CD4-positive, alpha-beta T cell treated with Interleukin-21 for 1 hour (primary cell): Measurements from ENCODE around the gene COL28A1.
"Not testable (repeated sequence)": the region's sequence is repeated elsewhere in the genome, so short reads cannot be mapped to it uniquely, and the experiment has no call there.

Experiments
- DNase-seq: peaks from one replicate; pipeline ENCODE4 v3.0.0-alpha.2; 2020

COL28A1 gene

DNA sequence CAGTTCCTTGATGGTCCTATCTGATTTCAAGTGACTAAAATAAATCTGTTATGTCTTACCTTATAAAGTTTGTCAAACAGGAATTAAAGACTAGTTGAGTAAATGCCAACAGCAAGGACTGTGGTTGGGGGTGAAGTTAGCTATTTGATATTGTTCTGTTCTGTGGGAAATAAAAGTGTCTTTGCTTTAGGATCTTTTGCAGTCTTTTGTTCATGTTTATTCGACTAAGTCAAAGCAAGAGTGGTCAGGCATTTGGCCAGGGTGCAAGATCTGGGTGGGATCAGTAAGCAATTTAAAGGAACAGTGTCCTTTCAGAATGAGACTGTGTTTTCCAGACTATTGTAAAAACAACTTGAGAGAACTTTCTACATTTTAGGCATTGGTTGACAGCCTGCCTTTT, at the start of gene COL28A1:
TSS of gene COL28A1 (minus strand) at position 183 of the 400 bp plus-strand sequence. CDS start 2,998 bp downstream, outside the sequence.
- no peak for DNase-seq

- no peak for DNase-seq
Observed at GRCh38 chr7:7584653-7585052, 49.0 kb upstream of the COL28A1 start.

DNA sequence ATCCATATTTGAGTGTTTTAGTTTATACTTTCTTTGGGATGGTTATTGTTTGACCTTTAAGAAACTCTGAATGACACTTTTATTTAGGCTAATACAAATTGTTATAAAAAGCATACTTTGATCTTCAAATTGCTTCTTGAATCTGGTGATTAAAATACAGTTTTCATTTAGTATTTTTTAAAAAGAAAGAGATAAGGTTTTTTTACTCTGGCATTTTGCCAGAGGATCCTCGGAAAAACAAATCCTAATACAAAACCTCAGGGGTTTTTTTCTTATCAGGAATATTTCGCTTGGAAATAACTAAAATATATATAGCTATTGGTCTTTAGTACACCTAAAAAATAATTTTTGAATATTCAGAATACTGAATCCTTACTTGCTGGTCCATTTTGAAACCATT, 48.1 kb upstream of the COL28A1 start:
- no peak for DNase-seq

DNA sequence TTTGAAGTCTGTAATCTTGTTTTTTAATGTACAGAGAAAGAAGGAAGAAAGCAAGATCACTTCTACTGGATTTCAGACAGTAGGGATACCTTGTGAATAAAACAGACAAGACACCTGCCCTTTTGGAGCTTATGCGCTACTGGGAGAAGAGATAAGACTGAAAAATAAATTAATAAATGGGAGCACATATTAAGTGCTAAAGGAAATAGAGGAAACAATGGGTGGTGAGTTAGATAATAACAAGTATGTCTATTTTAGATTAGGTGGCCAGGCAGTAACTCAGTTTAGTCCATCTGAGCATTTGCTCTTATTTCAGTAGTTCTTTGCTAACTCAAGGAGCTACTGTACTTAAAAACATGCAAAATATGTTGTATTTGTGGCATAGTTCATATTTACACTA, 46.9 kb upstream of the COL28A1 start:
- no peak for DNase-seq

- DNase-seq: no peak
Observed at GRCh38 chr7:7581531-7582179, 46.0 kb upstream of the COL28A1 start.

DNA sequence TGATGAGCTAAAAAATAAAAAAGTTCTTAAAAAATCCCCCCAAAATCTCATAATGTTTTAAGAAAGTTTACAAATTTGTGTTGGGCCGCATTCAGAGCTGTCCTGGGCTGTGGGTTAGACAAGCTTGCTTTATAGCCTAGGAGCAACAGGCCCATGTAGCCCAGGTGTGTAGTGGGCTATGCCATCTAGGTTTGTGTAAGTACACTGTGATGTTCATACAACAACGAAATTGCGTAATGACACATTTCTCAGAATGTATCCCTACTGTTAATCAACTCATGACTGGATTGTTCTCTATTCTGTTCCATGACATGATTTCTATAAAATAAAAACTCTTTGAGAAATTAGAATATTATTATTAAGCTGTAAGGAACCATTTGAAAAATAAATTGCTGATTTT, 44.0 kb upstream of the COL28A1 start:
- no peak for DNase-seq

GRCh38 chr7:7577888-7578287, 42.2 kb upstream of the COL28A1 start:
- DNase-seq: no peak

DNA sequence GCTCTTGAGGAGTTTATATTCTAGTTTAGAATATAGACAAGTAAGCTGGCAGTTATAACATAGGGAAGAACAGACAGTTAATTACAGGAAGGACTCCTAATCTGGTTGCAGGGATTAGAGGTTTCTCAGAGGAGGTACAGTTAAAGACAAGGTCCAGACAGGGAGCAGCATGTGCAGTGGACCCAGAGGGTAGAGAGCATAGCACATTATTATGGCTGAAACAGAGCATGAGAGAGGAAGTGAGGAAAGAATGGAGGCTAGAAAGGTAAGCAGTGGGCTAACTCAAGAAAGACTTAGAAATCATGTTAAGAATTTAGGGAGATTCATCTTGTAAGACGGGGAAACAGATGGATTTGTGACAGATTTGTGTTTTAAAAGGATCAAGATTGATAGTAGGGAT, 40.7 kb upstream of the COL28A1 start:
- no peak for DNase-seq

DNA sequence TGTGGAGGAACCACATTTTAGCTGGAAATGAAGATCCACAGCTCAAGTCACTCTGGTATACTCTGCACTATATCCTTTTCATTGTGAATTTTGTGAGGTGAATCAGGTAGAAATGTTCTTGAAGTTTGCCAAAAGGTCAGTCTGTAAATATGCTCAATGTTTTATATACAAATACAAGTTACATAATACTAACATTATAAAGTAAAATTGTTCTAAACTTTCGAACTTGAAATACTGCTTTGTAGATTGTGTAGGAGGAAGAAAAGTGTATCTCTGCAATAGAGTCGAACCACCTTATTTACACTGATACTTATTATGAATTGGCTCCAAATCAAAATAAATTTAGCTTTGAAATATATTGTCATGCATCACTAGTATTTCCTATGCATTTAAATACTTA, 38.0 kb upstream of the COL28A1 start:
- no peak for DNase-seq

DNA sequence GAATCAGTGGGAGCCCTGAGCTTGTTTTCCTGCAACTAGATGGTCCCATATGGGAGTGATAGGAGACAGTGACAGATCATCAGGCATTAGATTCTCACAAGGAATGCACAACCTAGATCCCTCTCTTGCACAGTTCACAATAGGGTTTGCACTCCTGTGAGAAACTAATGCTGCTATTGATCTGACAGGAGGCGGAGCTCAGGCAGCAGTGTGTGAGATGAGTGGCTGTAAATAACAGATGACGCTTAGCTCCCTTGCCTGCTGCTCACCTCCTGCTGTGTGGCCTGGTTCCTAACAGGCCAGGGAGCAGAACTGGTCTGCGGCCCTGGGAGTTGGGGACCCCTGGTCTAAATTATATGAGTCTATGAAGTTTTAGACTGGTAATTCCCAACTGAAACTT, 34.9 kb upstream of the COL28A1 start:
- DNase-seq: no peak

GRCh38 chr7:7569615-7570014, 33.9 kb upstream of the COL28A1 start:
- DNase-seq: no peak

DNA sequence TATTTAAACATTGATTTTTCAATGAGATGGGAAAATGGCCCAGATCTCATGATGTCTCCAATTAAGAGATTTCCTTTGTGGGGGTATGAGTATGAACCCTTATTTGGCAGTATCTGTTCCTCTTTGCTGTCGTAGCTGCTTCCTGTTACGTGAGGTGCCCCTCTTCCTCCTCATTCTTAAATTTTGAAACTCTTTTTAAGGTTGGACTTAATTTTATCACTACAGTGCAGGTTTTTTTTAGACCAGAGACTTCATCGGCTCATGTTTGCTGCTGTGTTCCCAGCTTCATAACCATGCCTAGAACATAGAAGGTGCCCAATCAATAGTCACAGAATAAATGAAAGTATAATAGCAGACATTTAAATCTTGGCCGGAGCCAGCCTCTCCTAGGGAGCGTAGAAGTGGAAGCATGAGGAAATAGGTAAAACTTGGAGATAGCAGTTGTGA, 33.4 kb upstream of the COL28A1 start:
- DNase-seq: peak; percentile 53

- DNase-seq: no peak
Observed at GRCh38 chr7:7568553-7568952, 32.9 kb upstream of the COL28A1 start.

DNA sequence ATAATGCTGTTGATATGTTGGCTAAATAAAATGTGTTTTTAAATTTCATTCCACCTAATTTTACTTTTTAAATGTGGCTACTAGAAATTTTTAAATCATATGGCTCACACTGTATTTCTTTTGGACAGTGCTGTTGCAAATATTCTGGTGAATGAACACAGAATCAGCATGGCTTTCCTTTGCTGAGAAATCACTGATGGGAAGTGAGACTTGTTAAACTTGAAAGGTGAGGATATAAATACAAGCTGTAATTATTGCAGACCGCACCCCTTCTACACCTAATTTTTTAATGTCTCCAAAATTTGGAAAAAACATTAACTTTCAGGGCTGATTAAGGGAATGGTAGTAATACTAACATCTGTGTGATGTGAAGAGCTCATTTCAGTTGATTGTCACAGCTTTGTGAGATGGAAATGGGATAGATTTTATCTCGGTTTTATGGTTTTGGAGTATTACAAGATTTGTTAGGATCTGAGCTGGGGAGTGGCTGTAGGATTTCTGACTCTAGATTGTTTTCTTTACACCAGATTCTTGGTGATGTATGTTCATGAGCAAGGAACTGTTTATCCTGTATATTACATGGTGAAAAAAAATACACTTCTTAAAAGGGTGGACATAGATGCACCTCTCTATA, 32.3 kb upstream of the COL28A1 start:
- peak; percentile 17 for DNase-seq

DNA sequence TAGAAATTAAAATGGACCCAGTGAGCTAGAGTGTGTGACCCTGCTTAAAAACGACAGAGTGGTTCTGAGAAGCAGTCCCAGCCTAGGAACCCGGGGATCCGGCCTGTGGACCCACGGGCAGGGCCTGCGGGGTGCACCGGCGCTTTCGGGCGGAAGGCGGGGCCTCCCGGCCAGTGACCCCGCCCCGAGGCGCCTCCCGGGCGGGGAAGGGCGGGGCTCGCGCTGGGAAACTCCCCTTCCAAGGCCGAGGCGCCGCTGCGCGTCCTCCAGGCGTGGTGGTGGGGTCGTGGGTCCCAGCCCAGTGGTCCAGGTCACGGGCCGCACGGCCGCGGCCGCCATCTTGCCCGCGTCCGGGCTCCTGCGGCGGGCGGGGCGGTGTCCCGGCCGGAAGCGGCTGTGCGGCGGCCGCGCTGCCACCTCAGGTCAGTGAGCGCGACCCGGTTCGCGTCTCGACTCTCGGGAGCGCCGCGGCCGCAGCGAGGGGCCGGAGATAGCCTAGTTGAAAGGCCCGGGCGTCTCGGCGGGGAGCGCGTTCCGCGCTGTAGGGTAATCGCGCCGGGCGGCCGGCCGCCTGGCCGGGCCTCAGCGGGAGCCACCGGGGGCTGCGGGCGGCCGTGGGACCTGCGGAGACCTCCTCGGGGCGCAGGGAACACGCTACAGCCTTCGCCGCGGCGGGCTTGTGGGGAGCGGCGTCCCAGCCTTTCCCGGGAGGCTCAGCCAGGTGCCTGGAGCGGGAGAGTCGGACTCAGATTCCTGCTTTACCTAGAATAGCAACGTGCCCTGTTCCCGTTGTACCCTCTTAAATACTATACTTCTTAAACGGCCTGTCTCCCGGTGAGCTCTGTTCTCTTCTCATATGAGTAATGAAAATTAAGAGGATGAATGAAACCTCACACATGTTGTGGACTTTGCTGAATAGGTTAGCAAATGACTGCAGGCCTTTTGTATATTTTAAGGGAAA, 31.3 kb upstream of the COL28A1 start, which contains the start of gene MIOS:
TSS of gene MIOS (plus strand) at position 234 of the 961 bp plus-strand sequence. CDS start 5,592 bp downstream, outside the sequence.
- peak; percentile 87 for DNase-seq

DNA sequence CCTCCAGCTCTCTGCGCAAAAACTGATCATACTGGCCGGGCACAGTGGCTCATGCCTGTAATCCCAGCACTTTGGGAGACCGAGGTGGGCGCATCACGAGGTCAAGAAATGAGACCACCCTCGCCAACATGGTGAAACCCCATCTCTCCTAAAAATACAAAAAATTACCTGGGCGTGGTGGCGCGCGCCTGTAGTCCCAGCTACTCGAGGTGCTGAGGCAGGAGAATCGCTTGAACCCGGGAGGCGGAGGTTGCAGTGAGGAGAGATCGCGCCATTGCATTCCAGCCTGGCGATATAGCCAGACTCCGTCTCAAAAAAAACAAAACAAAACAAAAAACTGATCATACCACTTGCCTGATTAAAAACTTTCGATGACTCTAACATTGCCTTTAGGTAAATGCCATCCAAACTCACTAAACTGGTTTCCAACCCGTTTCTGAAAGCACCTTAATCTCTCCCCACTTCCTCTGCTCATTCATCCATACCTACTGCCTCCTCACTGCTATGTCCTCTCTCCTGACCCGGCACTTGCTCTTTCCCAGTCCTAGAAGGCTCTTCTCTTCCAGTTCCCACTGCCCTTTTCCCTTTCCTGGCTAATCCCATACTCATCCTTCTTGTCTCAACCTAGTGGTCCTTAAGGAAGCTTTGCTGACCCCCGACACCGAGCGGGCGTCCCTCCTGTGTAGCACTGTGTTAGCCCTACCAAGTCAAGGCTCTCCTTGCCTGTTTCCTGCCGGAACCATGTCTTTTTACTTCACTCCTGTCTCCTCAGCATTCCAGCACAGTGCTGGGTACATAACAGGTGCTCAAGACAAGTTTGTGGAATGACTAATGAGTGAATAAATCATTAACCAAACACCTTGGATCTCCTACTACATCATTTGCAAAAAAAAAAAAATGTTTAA, 30.3 kb upstream of the COL28A1 start:
- no peak for DNase-seq

DNA sequence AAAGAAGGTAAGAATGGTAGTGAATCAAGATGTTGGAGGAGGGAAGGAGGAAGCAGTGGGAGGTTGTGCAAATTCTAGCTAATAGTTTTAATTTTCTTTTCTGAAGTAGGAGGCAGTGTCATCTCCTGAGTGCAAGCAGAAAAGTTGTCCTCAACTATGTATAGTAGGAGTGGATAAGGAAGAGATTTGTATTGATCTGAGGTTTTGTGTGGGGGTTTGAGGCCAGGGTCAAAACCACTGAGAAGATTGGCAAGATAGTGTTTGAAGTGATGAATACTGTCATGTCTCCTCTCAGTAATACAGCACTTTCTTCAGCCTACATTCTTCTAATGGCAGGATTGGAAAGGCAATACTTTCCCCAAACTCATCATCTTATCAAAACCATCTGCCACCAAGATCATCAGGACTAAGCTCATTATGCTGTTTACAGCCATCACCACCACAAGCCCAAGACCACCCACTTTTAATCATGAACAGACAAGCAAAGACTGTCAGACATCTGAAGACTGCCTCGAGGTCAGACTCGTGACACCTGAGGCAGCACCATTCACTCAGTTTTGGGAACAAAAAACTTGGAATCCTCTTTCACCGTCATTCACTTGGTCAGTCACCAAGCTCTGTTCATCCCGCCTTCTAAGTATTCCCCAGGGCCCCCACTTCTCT, 29.5 kb upstream of the COL28A1 start:
- DNase-seq: no peak

- DNase-seq: no peak
Observed at GRCh38 chr7:7564323-7564780, 28.7 kb upstream of the COL28A1 start.

DNA sequence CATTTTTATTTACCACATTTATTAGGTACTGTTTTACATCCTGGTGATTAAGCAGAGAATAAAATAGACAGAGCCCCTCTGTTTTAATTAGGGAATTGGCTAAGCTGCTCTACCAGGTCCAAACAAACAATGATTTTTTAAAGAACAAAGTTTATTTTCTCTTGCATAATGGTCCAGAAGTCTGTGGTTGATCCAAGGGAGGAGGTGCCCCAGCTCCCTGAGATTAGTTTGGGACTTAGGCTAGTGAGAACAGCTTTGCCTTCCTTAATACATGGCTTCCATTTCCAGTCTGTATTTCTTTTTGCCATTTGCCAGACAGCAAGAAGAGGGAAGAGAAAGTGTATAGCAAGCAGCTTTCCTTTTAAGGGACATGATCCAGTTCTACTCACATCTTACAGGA, 28.1 kb upstream of the COL28A1 start:
- no peak for DNase-seq

GRCh38 chr7:7563269-7563668, 27.6 kb upstream of the COL28A1 start:
- DNase-seq: no peak

DNA sequence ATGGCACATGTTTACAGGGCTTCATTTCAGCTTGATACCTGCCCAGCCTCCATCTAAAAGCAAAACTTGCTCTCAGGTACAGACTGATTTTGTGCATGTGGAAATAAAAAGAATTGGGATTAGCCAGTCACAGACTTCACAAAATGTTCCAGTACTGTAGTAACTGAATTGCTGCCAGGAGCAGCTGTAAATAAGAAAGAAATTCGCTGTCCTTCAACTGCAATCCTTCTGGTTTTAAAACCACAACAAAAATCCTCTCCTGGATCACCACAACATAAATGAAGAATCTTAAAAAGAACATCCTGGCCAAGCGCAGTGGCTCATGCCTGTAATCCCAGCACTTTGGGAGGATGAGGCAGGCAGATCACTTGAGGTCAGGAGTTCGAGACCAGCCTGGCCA, 27.1 kb upstream of the COL28A1 start:
- DNase-seq: no peak

DNA sequence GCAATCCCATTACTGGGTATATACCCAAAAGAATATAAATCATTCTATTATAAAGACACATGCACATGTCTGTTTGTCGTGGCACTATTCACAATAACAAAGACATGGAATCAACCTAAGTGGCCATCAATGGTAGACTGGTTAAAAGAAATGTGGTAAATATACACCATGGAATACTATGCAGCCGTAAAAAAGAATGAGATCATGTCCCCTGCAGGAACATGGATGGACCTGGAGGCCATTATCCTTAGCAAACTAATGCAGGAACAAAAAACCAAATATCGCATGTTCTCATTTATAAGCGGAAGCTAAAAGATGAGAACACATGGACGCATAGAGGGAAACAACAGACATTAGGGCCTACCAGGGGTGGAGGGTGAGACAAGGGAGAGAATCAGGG, 25.9 kb upstream of the COL28A1 start:
- not testable (repeated sequence) for DNase-seq
